GM10266 (cell line): Measurements from ENCODE around the gene ARID1A.

Experiments used
- DNase-seq: peaks from one replicate; pipeline ENCODE4 v3.0.0; 2012; ENCODE audit errors: extremely low spot score
- TF ChIP-seq, protein P1 (sequence below): IDR thresholded peaks from 2 replicates; pipeline ENCODE4 v1.5.1; 2012; ENCODE audit warnings: mild to moderate bottlenecking, low read depth; ENCODE audit not compliant: control insufficient read depth, insufficient read depth; ENCODE audit errors: missing control alignments

ARID1A gene

DNA sequence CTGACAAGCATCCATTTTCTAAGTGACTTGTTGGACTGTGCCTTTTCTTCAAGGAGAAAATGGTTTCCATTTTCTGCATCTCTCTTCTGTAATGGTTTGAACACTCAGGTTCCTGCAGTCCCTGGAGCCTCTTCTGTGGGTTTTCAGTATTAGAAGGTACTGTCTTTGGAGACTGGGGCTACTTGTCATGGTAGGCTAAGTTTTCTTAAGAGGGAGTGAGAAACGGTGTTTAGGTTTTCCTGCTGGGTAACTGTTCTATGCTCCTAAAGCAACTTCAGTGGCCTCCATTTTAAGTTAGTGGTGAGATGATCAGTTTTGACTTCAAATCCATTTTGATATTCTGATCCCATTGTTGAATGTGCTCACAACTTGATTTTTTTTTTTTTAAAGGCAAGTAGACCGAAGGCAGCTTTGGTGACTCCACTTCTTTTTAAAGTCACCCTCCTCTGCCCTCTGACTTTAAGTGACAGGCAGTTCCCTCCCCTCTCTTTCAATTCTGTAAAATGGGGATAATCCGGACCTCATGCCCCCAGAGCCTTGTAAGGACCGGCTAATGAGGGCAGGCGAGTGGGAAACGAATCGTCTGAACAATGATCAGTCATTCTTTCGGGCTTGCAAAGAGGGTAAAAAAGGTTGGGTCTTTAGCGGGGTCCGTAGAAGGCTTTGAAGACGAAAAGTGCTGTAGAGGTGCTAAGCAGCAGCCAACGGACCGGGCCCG is 1.0 kb upstream of the ARID1A start:
- peak; percentile 28 for DNase-seq
- TF ChIP-seq, protein P1, sequence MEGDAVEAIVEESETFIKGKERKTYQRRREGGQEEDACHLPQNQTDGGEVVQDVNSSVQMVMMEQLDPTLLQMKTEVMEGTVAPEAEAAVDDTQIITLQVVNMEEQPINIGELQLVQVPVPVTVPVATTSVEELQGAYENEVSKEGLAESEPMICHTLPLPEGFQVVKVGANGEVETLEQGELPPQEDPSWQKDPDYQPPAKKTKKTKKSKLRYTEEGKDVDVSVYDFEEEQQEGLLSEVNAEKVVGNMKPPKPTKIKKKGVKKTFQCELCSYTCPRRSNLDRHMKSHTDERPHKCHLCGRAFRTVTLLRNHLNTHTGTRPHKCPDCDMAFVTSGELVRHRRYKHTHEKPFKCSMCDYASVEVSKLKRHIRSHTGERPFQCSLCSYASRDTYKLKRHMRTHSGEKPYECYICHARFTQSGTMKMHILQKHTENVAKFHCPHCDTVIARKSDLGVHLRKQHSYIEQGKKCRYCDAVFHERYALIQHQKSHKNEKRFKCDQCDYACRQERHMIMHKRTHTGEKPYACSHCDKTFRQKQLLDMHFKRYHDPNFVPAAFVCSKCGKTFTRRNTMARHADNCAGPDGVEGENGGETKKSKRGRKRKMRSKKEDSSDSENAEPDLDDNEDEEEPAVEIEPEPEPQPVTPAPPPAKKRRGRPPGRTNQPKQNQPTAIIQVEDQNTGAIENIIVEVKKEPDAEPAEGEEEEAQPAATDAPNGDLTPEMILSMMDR: no peak

DNA sequence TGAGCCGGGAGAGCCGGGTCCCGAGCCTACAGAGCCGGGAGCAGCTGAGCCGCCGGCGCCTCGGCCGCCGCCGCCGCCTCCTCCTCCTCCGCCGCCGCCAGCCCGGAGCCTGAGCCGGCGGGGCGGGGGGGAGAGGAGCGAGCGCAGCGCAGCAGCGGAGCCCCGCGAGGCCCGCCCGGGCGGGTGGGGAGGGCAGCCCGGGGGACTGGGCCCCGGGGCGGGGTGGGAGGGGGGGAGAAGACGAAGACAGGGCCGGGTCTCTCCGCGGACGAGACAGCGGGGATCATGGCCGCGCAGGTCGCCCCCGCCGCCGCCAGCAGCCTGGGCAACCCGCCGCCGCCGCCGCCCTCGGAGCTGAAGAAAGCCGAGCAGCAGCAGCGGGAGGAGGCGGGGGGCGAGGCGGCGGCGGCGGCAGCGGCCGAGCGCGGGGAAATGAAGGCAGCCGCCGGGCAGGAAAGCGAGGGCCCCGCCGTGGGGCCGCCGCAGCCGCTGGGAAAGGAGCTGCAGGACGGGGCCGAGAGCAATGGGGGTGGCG is 371 bp downstream of the ARID1A start:
- TF ChIP-seq, protein P1: no peak
- peak; percentile 47 for DNase-seq

DNA sequence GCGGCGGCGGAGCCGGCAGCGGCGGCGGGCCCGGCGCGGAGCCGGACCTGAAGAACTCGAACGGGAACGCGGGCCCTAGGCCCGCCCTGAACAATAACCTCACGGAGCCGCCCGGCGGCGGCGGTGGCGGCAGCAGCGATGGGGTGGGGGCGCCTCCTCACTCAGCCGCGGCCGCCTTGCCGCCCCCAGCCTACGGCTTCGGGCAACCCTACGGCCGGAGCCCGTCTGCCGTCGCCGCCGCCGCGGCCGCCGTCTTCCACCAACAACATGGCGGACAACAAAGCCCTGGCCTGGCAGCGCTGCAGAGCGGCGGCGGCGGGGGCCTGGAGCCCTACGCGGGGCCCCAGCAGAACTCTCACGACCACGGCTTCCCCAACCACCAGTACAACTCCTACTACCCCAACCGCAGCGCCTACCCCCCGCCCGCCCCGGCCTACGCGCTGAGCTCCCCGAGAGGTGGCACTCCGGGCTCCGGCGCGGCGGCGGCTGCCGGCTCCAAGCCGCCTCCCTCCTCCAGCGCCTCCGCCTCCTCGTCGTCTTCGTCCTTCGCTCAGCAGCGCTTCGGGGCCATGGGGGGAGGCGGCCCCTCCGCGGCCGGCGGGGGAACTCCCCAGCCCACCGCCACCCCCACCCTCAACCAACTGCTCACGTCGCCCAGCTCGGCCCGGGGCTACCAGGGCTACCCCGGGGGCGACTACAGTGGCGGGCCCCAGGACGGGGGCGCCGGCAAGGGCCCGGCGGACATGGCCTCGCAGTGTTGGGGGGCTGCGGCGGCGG is 1.0 kb downstream of the ARID1A start:
- DNase-seq: peak; percentile 66
- TF ChIP-seq, protein P1: no peak

DNA sequence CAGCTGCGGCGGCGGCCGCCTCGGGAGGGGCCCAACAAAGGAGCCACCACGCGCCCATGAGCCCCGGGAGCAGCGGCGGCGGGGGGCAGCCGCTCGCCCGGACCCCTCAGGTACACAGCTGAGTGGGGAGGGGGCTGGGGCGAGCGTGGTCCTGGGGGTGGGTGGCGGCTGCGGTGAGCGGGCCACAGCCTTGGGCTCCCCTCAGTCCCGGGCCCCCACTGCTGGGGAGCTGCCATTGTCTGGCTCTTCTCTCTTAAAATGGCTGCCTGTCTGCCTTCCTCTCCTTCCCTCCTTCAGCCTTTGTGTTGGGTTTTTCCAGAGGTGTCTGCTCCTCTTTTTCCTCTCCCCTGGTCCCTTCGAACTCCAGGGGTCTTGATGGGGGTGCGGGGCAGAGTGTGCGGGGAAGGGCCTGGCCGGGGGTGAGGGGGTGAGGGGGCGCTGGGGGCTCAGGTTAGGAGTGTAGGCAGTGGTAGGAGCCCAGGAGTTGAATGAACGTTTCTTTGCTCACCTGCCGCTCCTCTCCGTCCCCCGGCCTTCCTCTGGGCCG is 1.7 kb downstream of the ARID1A start:
- TF ChIP-seq, protein P1: no peak
- peak; percentile 47 for DNase-seq

DNA sequence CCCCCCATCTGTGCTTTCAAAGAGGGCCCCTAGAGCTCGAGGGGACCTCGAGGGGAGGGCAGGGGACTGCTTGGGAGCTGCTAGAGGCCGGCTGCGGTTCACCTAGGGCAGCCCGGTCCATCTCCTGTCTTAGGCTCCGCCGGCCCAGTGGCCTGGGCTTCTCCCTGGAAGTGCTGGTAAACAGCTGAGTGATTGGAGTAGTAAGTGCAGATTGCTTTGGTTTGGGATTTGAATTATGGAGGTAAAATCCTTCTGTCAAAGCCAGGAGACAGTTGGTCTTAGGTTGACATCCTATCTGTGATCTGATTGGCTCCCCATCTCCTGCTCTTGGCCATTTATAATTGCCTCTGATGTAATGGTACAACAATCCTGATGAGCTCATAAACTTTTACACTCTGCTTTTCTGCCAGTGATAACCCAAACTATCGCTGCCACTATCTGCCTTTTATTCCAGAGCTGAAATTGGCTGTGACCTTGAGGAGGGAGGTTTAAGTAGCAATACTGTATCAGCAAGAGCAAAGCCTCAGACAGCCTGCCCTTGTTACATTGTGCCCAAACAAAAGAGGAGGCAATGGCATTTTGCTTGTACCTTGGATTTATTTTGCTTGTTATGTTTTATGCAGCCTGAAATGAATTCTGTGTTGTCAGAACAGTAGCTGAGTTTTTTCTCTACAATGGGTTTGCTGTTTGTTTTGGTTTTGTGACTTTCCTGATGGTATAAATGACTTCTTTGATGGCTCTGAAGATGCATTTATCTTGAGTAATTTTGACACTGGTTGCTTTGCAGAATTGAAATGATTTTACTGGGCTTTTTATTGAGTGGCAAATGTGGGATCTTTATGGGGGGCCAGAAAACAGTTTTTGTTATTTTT is 2.4 kb downstream of the ARID1A start:
- TF ChIP-seq, protein P1: no peak

DNA sequence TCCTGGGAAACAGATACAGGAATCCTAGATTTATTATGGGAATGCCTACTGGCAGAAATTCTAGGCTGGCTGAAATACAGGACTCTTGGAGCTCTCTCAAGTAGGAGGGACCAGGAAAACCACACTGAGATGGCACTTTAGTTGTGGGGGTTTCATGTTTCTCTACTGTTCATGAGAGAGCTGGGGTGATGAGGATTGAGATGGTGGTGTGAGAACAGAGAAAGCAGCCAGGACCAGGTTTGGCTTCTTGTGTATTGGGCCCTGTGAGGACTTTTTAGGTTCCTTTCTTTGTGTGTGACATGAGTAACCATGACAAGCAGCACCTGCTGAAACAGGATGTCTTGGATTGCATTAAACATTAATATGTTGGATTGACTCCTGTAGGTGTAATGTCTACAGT is 4.9 kb downstream of the ARID1A start:
- no peak for DNase-seq
- TF ChIP-seq, protein P1: no peak

More for the DNA sequence above, 2.4 kb downstream of the ARID1A start:
- peak; percentile 81 for DNase-seq
